IMR-90 (cell line): ENCODE measurements around the gene PTRH2.

Experiments
- TF ChIP-seq, protein P1 (sequence below): conservative IDR thresholded peaks from 2 replicates; pipeline ENCODE4 v1.5.1; 2012; ENCODE audit warnings: mild to moderate bottlenecking, low read depth, low read length, improper control_type of control experiment
- TF ChIP-seq, protein P2 (sequence below): fragments of 150-350 bp; IDR thresholded peaks from 2 replicates; pipeline ENCODE4 v1.6.1; 2017; ENCODE audit warnings: mild to moderate bottlenecking, antibody characterized with exemption, low read length, low read depth

DNA sequence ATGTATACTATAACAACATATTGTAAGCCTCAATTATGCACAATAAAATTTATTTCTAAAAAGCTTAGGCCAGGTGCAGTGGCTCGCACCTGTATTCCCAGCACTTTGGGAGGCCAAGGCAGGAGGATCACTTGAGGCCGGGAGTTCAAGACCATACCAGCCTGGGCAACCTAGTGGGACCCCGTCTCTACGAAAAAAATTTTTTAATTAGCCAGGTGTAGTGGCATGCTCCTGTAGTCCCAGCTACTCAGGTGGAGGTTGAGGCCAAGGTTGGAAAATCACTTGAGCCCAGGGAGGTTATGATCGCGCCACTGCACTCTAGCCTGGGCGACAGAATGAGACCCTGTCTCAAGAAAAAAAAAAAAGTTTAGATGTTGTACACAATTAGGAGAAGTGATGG is 45.7 kb upstream of the PTRH2 start:
- TF ChIP-seq, protein P1, sequence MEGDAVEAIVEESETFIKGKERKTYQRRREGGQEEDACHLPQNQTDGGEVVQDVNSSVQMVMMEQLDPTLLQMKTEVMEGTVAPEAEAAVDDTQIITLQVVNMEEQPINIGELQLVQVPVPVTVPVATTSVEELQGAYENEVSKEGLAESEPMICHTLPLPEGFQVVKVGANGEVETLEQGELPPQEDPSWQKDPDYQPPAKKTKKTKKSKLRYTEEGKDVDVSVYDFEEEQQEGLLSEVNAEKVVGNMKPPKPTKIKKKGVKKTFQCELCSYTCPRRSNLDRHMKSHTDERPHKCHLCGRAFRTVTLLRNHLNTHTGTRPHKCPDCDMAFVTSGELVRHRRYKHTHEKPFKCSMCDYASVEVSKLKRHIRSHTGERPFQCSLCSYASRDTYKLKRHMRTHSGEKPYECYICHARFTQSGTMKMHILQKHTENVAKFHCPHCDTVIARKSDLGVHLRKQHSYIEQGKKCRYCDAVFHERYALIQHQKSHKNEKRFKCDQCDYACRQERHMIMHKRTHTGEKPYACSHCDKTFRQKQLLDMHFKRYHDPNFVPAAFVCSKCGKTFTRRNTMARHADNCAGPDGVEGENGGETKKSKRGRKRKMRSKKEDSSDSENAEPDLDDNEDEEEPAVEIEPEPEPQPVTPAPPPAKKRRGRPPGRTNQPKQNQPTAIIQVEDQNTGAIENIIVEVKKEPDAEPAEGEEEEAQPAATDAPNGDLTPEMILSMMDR, result no peak
- TF ChIP-seq, protein P2, sequence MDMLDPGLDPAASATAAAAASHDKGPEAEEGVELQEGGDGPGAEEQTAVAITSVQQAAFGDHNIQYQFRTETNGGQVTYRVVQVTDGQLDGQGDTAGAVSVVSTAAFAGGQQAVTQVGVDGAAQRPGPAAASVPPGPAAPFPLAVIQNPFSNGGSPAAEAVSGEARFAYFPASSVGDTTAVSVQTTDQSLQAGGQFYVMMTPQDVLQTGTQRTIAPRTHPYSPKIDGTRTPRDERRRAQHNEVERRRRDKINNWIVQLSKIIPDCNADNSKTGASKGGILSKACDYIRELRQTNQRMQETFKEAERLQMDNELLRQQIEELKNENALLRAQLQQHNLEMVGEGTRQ, result no peak
